ENCODE results near the gene FLOT2. TPM values are rescaled to one million over a fixed set of nuclear protein-coding genes. Genes with fewer than 3 reads are reported as not detected.

FLOT2 gene
- total and polyA plus RNA-seq, 2 donors (not counting 1 experiment from before 2014, with no cell fraction given) = 196 to 270 TPM

- TF ChIP-seq EZH2 (IDR thresholded peaks at IDR 0.05; ENCODE audit: borderline replicate concordance, insufficient read depth, low read depth, low read length, poor library complexity, severe bottlenecking) (no peak), CTCF (IDR thresholded peaks at IDR 0.05) (no peak)
- ChIA-PET CTCF (interaction anchor here (1.1 to 2.0 kb wide), 3 partner anchors 9 to 125 kb away, joined by 6 to 10 read pairs (median 7); partner anchors contain the start of gene FLOT2), POLR2A (interaction anchor here (0.6 to 0.7 kb wide), 2 partner anchors 34 to 244 kb away, joined by 3 to 4 read pairs; partner anchors contain the start of genes BLTP2 and ERAL1)
- Histone ChIP-seq H2AFZ (ENCODE audit: insufficient read depth, low read depth, low read length, poor library complexity, severe bottlenecking) (no peak overlapping the region), H3K4me3 (ENCODE audit: control extremely low read depth in 1 of 5, extremely low read depth in 1 of 5, insufficient read depth in 1 of 5, low read depth in 2 of 5, low read length in 4 of 5) (no peak overlapping the region), H3K9me3 (ENCODE audit: control extremely low read depth in 1 of 3, control insufficient read depth in 2 of 3, insufficient read depth in 1 of 3, low read length in 2 of 3) (no peaks in the 10 kb centered on the region), H3K36me3 (replicated peaks in 1 of 2; ENCODE audit: control extremely low read depth in 1 of 2, control insufficient read depth in 1 of 2, extremely low read depth in 1 of 2, insufficient read depth in 2 of 2, low read length in 1 of 2) (peaks cover 0 to 53% of the 10 kb centered on the region in 2 experiments), H3K79me2 (ENCODE audit: control insufficient read depth, insufficient read depth, low read length) (peaks cover 94% of the 10 kb centered on the region), H3K27ac (ENCODE audit: low read length in 2 of 2) (peak overlapping the region; percentile 19 to 28), H3K27me3 (replicated peaks in 1 of 4; ENCODE audit: control extremely low read depth in 1 of 4, control insufficient read depth in 3 of 4, insufficient read depth in 4 of 4, low read length in 3 of 4) (no peaks in the 10 kb centered on the region), H3K4me2 (replicated peaks; ENCODE audit: low read depth, low read length, poor library complexity, severe bottlenecking) (peak overlapping the region; percentile 54), H3K4me1 (ENCODE audit: control insufficient read depth in 2 of 2, insufficient read depth in 2 of 2, low read length in 2 of 2) (peaks cover 47 to 66% of the 10 kb centered on the region in 2 donors), H4K20me1 (ENCODE audit: control insufficient read depth, insufficient read depth, low read length, poor library complexity, severe bottlenecking) (peaks cover 83% of the 10 kb centered on the region), H3K9ac (ENCODE audit: low read length) (peak overlapping the region; percentile 2)
- Mint-ChIP-seq H3K4me1 (peaks cover 77% of the 10 kb centered on the region), H3K9me3 (ENCODE audit: insufficient read depth) (no peaks in the 10 kb centered on the region), H3K27me3 (no peaks in the 10 kb centered on the region), H3K4me3 (peak overlapping the region; percentile 50), H3K27ac (peak overlapping the region; percentile 70)
- DNase-seq = peak; percentile 41
- peak; percentile 42 for ATAC-seq (ENCODE audit: low read depth)
- 14% methylated on average over 6 of the region's 7 CpGs for WGBS (ENCODE audit: insufficient coverage)
- intact Hi-C loops (cut with micrococcal nuclease) = loop anchor here (2.0 kb wide), 2 partner anchors 14 to 18 kb away; partner anchors contain the start of gene DHRS13
These were observed 8.7 kb downstream of the FLOT2 start for GRCh38 chr17:28888832-28889231.

DNA sequence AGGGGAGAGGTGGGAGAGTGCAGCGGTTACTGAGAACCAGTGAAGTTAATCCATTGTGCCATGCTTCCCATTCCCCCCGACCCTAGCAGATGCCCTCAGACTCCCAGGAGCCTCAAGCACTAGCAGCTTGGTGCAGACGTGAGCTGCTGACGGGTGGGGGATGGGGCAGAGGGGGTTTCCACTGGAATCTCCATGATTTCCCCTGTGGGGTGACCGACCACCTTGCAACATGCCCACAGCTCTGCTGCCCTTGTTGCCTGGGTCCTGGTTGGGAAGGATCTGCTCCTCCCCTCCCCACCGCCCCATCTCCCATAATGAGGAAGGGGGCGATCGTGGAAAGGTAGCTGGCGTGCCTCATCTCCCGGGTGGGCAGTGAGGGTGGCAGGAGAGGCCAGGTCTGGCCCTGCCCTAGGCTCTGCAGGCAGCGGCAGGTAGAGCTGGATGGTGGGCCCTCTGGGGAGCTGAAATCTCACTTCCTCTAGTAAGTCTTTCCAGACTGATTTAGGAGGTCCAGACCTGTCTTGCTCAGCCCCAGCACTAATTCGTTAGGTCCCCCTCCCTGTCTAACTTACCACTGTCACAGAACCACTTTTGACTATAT, 9.6 kb downstream of the FLOT2 start:
- Mint-ChIP-seq H3K4me1 (peaks cover 69% of the 10 kb centered on the region), H3K4me3 (peak overlapping the region; percentile 61), H3K27me3 (no peaks in the 10 kb centered on the region), H3K27ac (peak overlapping the region; percentile 68), H3K9me3 (ENCODE audit: insufficient read depth) (no peaks in the 10 kb centered on the region)
- no peaks in the 10 kb centered on the region for H3K9me3 ChIP-seq (ENCODE audit: control extremely low read depth in 1 of 3, control insufficient read depth in 2 of 3, insufficient read depth in 1 of 3, low read length in 2 of 3)
- ATAC-seq (ENCODE audit: low read depth) (peak; percentile 73), DNase-seq (peak; percentile 48)
- intact Hi-C loops (cut with micrococcal nuclease) = loop anchor here (2.0 kb wide), 2 partner anchors 15 to 17 kb away; partner anchors contain the start of gene DHRS13
- H4K20me1 ChIP-seq (ENCODE audit: control insufficient read depth, insufficient read depth, low read length, poor library complexity, severe bottlenecking) = peaks cover 91% of the 10 kb centered on the region
- peaks cover 0 to 62% of the 10 kb centered on the region in 2 experiments for H3K36me3 ChIP-seq (replicated peaks in 1 of 2; ENCODE audit: control extremely low read depth in 1 of 2, control insufficient read depth in 1 of 2, extremely low read depth in 1 of 2, insufficient read depth in 2 of 2, low read length in 1 of 2)
- no peaks in the 10 kb centered on the region for H3K27me3 ChIP-seq (replicated peaks in 1 of 4; ENCODE audit: control extremely low read depth in 1 of 4, control insufficient read depth in 3 of 4, insufficient read depth in 4 of 4, low read length in 3 of 4)
- no peak overlapping the region for H2AFZ ChIP-seq (ENCODE audit: insufficient read depth, low read depth, low read length, poor library complexity, severe bottlenecking)
- TF ChIP-seq CTCF (IDR thresholded peaks at IDR 0.05) (no peak), EZH2 (IDR thresholded peaks at IDR 0.05; ENCODE audit: borderline replicate concordance, insufficient read depth, low read depth, low read length, poor library complexity, severe bottlenecking) (no peak)
- H3K27ac ChIP-seq (ENCODE audit: low read length in 2 of 2) = peak overlapping the region in 1 of 2 donors; percentile 28
- POLR2A ChIA-PET = interaction anchor here (1.0 to 1.2 kb wide), 3 partner anchors 17 to 168 kb away, joined by 4 to 14 read pairs (median 4); partner anchors contain the start of gene RPL23A
- CTCF ChIA-PET = interaction anchor here (0.6 to 1.4 kb wide), 4 partner anchors 10 to 160 kb away, joined by 3 to 10 read pairs (median 4); partner anchors contain the start of gene FLOT2
- WGBS (ENCODE audit: insufficient coverage) = 40% methylated on average over 6 of the region's 12 CpGs
- H3K9ac ChIP-seq (ENCODE audit: low read length) = peak overlapping the region; percentile 9
- H3K4me3 ChIP-seq (ENCODE audit: control extremely low read depth in 1 of 5, extremely low read depth in 1 of 5, insufficient read depth in 1 of 5, low read depth in 2 of 5, low read length in 4 of 5) = no peak overlapping the region
- peaks cover 98% of the 10 kb centered on the region for H3K79me2 ChIP-seq (ENCODE audit: control insufficient read depth, insufficient read depth, low read length)
- H3K4me1 ChIP-seq (ENCODE audit: control insufficient read depth in 2 of 2, insufficient read depth in 2 of 2, low read length in 2 of 2) = peaks cover 40 to 58% of the 10 kb centered on the region in 2 donors
- H3K4me2 ChIP-seq (replicated peaks; ENCODE audit: low read depth, low read length, poor library complexity, severe bottlenecking) = peak overlapping the region; percentile 54

Measured in B cell (primary cell).